Esophagus (tissue), 2 donors: ENCODE data around the gene BTBD16. TPM values are rescaled to one million over a fixed set of nuclear protein-coding genes. Genes with fewer than 3 reads are reported as not detected.

Experiments used
- H3K27ac ChIP-seq, 2 donors: one replicate each; pipeline ENCODE4 v1.5.1; 2013; ENCODE audit warnings: low read depth in 2 of 2, mild to moderate bottlenecking in 2 of 2, inconsistent platforms in 1 of 2, low read length in 1 of 2, moderate library complexity in 1 of 2
- H3K27me3 ChIP-seq, 2 donors: one replicate each; pipeline ENCODE4 v1.6.1; 2013; ENCODE audit warnings: low read length in 2 of 2, control low read depth in 1 of 2, mild to moderate bottlenecking in 1 of 2; ENCODE audit not compliant: insufficient read depth in 2 of 2, control insufficient read depth in 1 of 2
- H3K36me3 ChIP-seq, 2 donors: one replicate each; pipeline ENCODE4 v1.6.1; 2013; ENCODE audit warnings: low read length in 1 of 2; ENCODE audit not compliant: control insufficient read depth in 2 of 2, insufficient read depth in 2 of 2
- H3K4me1 ChIP-seq, 2 donors: one replicate each; pipeline ENCODE4 v1.6.1; 2013; ENCODE audit warnings: low read length in 1 of 2; ENCODE audit not compliant: control insufficient read depth in 2 of 2, insufficient read depth in 2 of 2
- H3K4me3 ChIP-seq, 2 donors: one replicate each; pipeline ENCODE4 v1.5.1; 2013; ENCODE audit warnings: low read length in 2 of 2, mild to moderate bottlenecking in 2 of 2, low read depth in 1 of 2, moderate library complexity in 1 of 2
- H3K9me3 ChIP-seq, 2 donors: one replicate each; pipeline ENCODE4 v1.6.1; 2013; ENCODE audit warnings: mild to moderate bottlenecking in 2 of 2, low read depth in 1 of 2, low read length in 1 of 2, moderate library complexity in 1 of 2; ENCODE audit not compliant: control insufficient read depth in 2 of 2, insufficient read depth in 1 of 2
- WGBS, 2 donors: extraction: QIAGEN DNeasy Blood & Tissue Kit; methylation state at CpG; one replicate each; pipeline ENCODE4 v1.1.7; 2013; 5-methylcytosine and 5-hydroxymethylcytosine counted together
- polyA plus RNA-seq, 2 donors: library from polyadenylated mRNA; stranded (reverse); fragments of 200-250 nt; gene quantifications; one replicate each; pipeline ENCODE4 v1.2.3, GENCODE V29; 2013
- donor health status: healthy with polysubstance abuse.
- donor health status: Bipolar disorder and iron deficiency.

Gene BTBD16
- polyA plus RNA-seq, 2 donors: 0.04 to 0.20 TPM

GRCh38 chr10:122254831-122255230 lies 16.3 kb upstream of the BTBD16 start:
- no peaks in the 10 kb centered on the region for H3K4me1 ChIP-seq
- peaks cover 10 to 33% of the 10 kb centered on the region in 2 donors for H3K36me3 ChIP-seq
- no peak overlapping the region for H3K4me3 ChIP-seq
- no peaks in the 10 kb centered on the region for H3K9me3 ChIP-seq
- no peak overlapping the region for H3K27ac ChIP-seq
- 81 to 88% methylated on average over 5 of the region's 5 CpGs for WGBS, 2 donors
- no peaks in the 10 kb centered on the region for H3K27me3 ChIP-seq

GRCh38 chr10:122255509-122256301 lies 15.4 kb upstream of the BTBD16 start:
- no peak overlapping the region for H3K27ac ChIP-seq
- no peaks in the 10 kb centered on the region for H3K9me3 ChIP-seq
- H3K27me3 ChIP-seq: no peaks in the 10 kb centered on the region
- no peaks in the 10 kb centered on the region for H3K4me1 ChIP-seq
- 83 to 87% methylated on average over 14 of the region's 14 CpGs for WGBS, 2 donors
- H3K36me3 ChIP-seq: peaks cover 10 to 28% of the 10 kb centered on the region in 2 donors
- no peak overlapping the region for H3K4me3 ChIP-seq

GRCh38 chr10:122257041-122257440 lies 14.1 kb upstream of the BTBD16 start:
- no peaks in the 10 kb centered on the region for H3K4me1 ChIP-seq
- H3K4me3 ChIP-seq: no peak overlapping the region
- no peaks in the 10 kb centered on the region for H3K9me3 ChIP-seq
- 70 to 88% methylated on average over 3 of the region's 3 CpGs for WGBS, 2 donors
- peaks cover 8 to 28% of the 10 kb centered on the region in 2 donors for H3K36me3 ChIP-seq
- no peak overlapping the region for H3K27ac ChIP-seq
- H3K27me3 ChIP-seq: no peaks in the 10 kb centered on the region

GRCh38 chr10:122258136-122259074 lies 12.7 kb upstream of the BTBD16 start:
- Histone ChIP-seq H3K4me1 (no peaks in the 10 kb centered on the region), H3K36me3 (peaks cover 3 to 22% of the 10 kb centered on the region in 2 donors), H3K27me3 (no peaks in the 10 kb centered on the region), H3K27ac (peak overlapping the region in 1 of 2 donors; percentile 2), H3K4me3 (no peak overlapping the region), H3K9me3 (no peaks in the 10 kb centered on the region)
- 66 to 67% methylated on average over 25 of the region's 25 CpGs for WGBS, 2 donors

- H3K4me1 ChIP-seq: no peaks in the 10 kb centered on the region
- H3K4me3 ChIP-seq: no peak overlapping the region
- peaks cover 0 to 18% of the 10 kb centered on the region in 2 donors for H3K36me3 ChIP-seq
- no peaks in the 10 kb centered on the region for H3K27me3 ChIP-seq
- no peak overlapping the region for H3K27ac ChIP-seq
- 89 to 92% methylated on average over 4 of the region's 4 CpGs for WGBS, 2 donors
- H3K9me3 ChIP-seq: no peaks in the 10 kb centered on the region
Measured at GRCh38 chr10:122259075-122259466, 12.0 kb upstream of the BTBD16 start.

- Histone ChIP-seq H3K4me1 (no peaks in the 10 kb centered on the region), H3K27ac (no peak overlapping the region), H3K36me3 (peaks cover 0 to 10% of the 10 kb centered on the region in 2 donors), H3K27me3 (no peaks in the 10 kb centered on the region), H3K9me3 (no peaks in the 10 kb centered on the region), H3K4me3 (no peak overlapping the region)
- WGBS, 2 donors: 72 to 74% methylated on average over 1 of the region's 1 CpG
Measured at GRCh38 chr10:122261584-122261983, 9.5 kb upstream of the BTBD16 start.

GRCh38 chr10:122263971-122264370 lies 7.1 kb upstream of the BTBD16 start:
- Histone ChIP-seq H3K4me3 (no peak overlapping the region), H3K4me1 (no peaks in the 10 kb centered on the region), H3K27ac (no peak overlapping the region), H3K36me3 (peaks cover 0 to 2% of the 10 kb centered on the region in 2 donors), H3K27me3 (no peaks in the 10 kb centered on the region), H3K9me3 (no peaks in the 10 kb centered on the region)
- 51 to 68% methylated on average over 1 of the region's 1 CpG for WGBS, 2 donors

- no peaks in the 10 kb centered on the region for H3K27me3 ChIP-seq
- H3K4me3 ChIP-seq: no peak overlapping the region
- no peak overlapping the region for H3K27ac ChIP-seq
- no peaks in the 10 kb centered on the region for H3K9me3 ChIP-seq
- peaks cover 0 to 3% of the 10 kb centered on the region in 2 donors for H3K36me3 ChIP-seq
- 81 to 94% methylated on average over 1 of the region's 1 CpG for WGBS, 2 donors
- H3K4me1 ChIP-seq: no peaks in the 10 kb centered on the region
Measured at GRCh38 chr10:122264436-122264835, 6.7 kb upstream of the BTBD16 start.

- Histone ChIP-seq H3K27ac (no peak overlapping the region), H3K36me3 (peaks cover 5 to 8% of the 10 kb centered on the region in 2 donors)
- WGBS, 2 donors: 90 to 97% methylated on average over 8 of the region's 8 CpGs
Measured at GRCh38 chr10:122264931-122265330, 6.2 kb upstream of the BTBD16 start.

More at GRCh38 chr10:122264931-122265330, 6.2 kb upstream of the BTBD16 start:
- no peaks in the 10 kb centered on the region for H3K4me1 ChIP-seq
- H3K4me3 ChIP-seq: no peak overlapping the region
- H3K9me3 ChIP-seq: no peaks in the 10 kb centered on the region
- no peaks in the 10 kb centered on the region for H3K27me3 ChIP-seq
